GM23338 (cell line): ENCODE data around the gene DYNLT5. TPM values are rescaled to one million over a fixed set of nuclear protein-coding genes. Genes with fewer than 3 reads are reported as not detected.

Source experiments
- ATAC-seq: fragments of 200-7000 bp; cut with Tn5 transposase; 3 replicates; pipeline ENCODE4 v1.9.1; 2020
- DNase-seq: peaks from one replicate; pipeline ENCODE4 v3.0.0-alpha.2; 2015; ENCODE audit warnings: low spot score
- H2AFZ ChIP-seq: fragments of 200-600 bp; sonication (generic); 2 replicates; pipeline ENCODE4 v1.8.0; 2016; ENCODE audit warnings: antibody characterized with exemption, mild to moderate bottlenecking, moderate library complexity
- H3F3A ChIP-seq: fragments of 200-600 bp; sonication (generic); replicated peaks from 2 replicates; pipeline ENCODE4 v1.8.0; 2017; ENCODE audit warnings: antibody characterized with exemption, mixed run types, low read depth
- H3K27ac ChIP-seq: fragments of 200-600 bp; sonication (generic); 2 replicates; pipeline ENCODE4 v1.6.1; 2016; ENCODE audit warnings: low read depth
- H3K27me3 ChIP-seq: fragments of 200-600 bp; sonication (generic); 2 replicates; pipeline ENCODE4 v1.8.0; 2016; ENCODE audit warnings: mild to moderate bottlenecking, mixed run types, moderate library complexity; ENCODE audit not compliant: insufficient read depth
- H3K36me3 ChIP-seq: fragments of 200-600 bp; sonication (generic); 2 replicates; pipeline ENCODE4 v1.8.0; 2016; ENCODE audit warnings: mild to moderate bottlenecking; ENCODE audit not compliant: insufficient read depth
- H3K4me1 ChIP-seq: fragments of 200-600 bp; sonication (generic); 2 replicates; pipeline ENCODE4 v1.8.0; 2016; ENCODE audit warnings: mild to moderate bottlenecking, moderate library complexity; ENCODE audit not compliant: insufficient read depth
- H3K4me2 ChIP-seq: fragments of 200-600 bp; sonication (generic); 2 replicates; pipeline ENCODE4 v1.7.1; 2017; ENCODE audit warnings: mixed run types
- H3K4me3 ChIP-seq: fragments of 200-600 bp; sonication (generic); 2 replicates; pipeline ENCODE4 v1.6.1; 2016; ENCODE audit warnings: mixed run types
- H3K79me2 ChIP-seq: fragments of 200-600 bp; sonication (generic); replicated peaks from 2 replicates; pipeline ENCODE4 v1.8.0; 2017; ENCODE audit warnings: mild to moderate bottlenecking; ENCODE audit not compliant: insufficient read depth
- H3K9me2 ChIP-seq: fragments of 200-600 bp; sonication (generic); 2 replicates; pipeline ENCODE4 v1.8.0; 2017; ENCODE audit not compliant: insufficient read depth
- H4K20me1 ChIP-seq: fragments of 200-600 bp; sonication (generic); replicated peaks from 2 replicates; pipeline ENCODE4 v1.8.0; 2017; ENCODE audit warnings: mild to moderate bottlenecking; ENCODE audit not compliant: insufficient read depth
- H3K27ac Mint-ChIP-seq: 2 replicates; pipeline ENCODE4 v1.8.0; 2020; ENCODE audit warnings: inconsistent platforms, mild to moderate bottlenecking, moderate library complexity, mixed read lengths
- H3K27me3 Mint-ChIP-seq: 3 replicates; pipeline ENCODE4 v1.8.0; 2022; ENCODE audit warnings: low read depth, mild to moderate bottlenecking, moderate library complexity, mixed read lengths, inconsistent platforms; ENCODE audit not compliant: insufficient read depth, poor library complexity
- H3K36me3 Mint-ChIP-seq: 3 replicates; pipeline ENCODE4 v1.8.0; 2021; ENCODE audit warnings: low read depth, mild to moderate bottlenecking, inconsistent platforms, moderate library complexity, mixed read lengths
- H3K4me1 Mint-ChIP-seq: 3 replicates; pipeline ENCODE4 v1.8.0; 2020; ENCODE audit warnings: mild to moderate bottlenecking, inconsistent platforms, mixed read lengths
- H3K4me3 Mint-ChIP-seq: 3 replicates; pipeline ENCODE4 v1.8.0; 2021; ENCODE audit warnings: moderate library complexity, mild to moderate bottlenecking, inconsistent platforms, mixed read lengths
- H3K9me3 Mint-ChIP-seq: 3 replicates; pipeline ENCODE4 v1.8.0; 2020; ENCODE audit warnings: moderate library complexity, mild to moderate bottlenecking, inconsistent platforms, mixed read lengths
- CREB1 ChIP-seq: fragments of 250-450 bp; sonication (Bioruptor Pico); IDR thresholded peaks from 2 replicates; pipeline ENCODE4 v1.5.0; 2020; ENCODE audit warnings: low read depth, mild to moderate bottlenecking, moderate library complexity
- CTCF ChIP-seq, 2 experiments: fragments of 200-600 bp in 1 of 2; sonication (generic) in 1 of 2; conservative IDR thresholded peaks; 2 replicates each; pipeline versions ENCODE4 v1.5.1 to v1.6.1; 2016 to 2017; ENCODE audit warnings: antibody characterized with exemption in 2 of 2, low read depth in 2 of 2, mild to moderate bottlenecking in 2 of 2, moderate library complexity in 1 of 2
- ETS1 ChIP-seq: IDR thresholded peaks from 2 replicates; pipeline ENCODE4 v1.6.1; 2016; ENCODE audit warnings: antibody characterized with exemption
- EZH2 ChIP-seq: fragments of 200-600 bp; sonication (generic); IDR thresholded peaks from one replicate; pipeline ENCODE4 v1.8.0; 2017; ENCODE audit warnings: antibody characterized with exemption, mild to moderate bottlenecking, low read depth; ENCODE audit not compliant: unreplicated experiment
- EZH2phosphoT487 ChIP-seq: fragments of 200-600 bp; sonication (generic); IDR thresholded peaks from one replicate; pipeline ENCODE4 v1.8.1; 2018; ENCODE audit warnings: antibody characterized with exemption; ENCODE audit not compliant: unreplicated experiment
- JUNB ChIP-seq: IDR thresholded peaks from one replicate; pipeline ENCODE4 v1.6.1; 2016; ENCODE audit warnings: antibody characterized with exemption; ENCODE audit not compliant: unreplicated experiment
- POLR2AphosphoS5 ChIP-seq: IDR thresholded peaks from 2 replicates; pipeline ENCODE4 v1.6.1; 2016; ENCODE audit warnings: antibody characterized with exemption, low read depth
- STAT1 ChIP-seq: IDR thresholded peaks from one replicate; pipeline ENCODE4 v1.6.1; 2016; ENCODE audit warnings: antibody characterized with exemption; ENCODE audit not compliant: unreplicated experiment
- ZNF114 ChIP-seq: fragments of 250-450 bp; sonication (Bioruptor Pico); IDR thresholded peaks from 2 replicates; pipeline ENCODE4 v1.5.0; 2020; ENCODE audit warnings: mild to moderate bottlenecking, moderate library complexity
- polyA plus RNA-seq: library from polyadenylated mRNA; unstranded; fragments of >200 nt; fragmentation: Nextera tagmentation; extraction: Ambion mirVana; gene quantifications from 2 replicates; pipeline ENCODE4 v1.2.1, GENCODE V29; 2016
- total RNA-seq: library from RNA; depleted of rRNA; stranded (reverse); fragments of >200 nt; shearing (Covaris generic); gene quantifications from 2 replicates; pipeline ENCODE4 v1.2.3, GENCODE V29; 2014

The DYNLT5 gene
- total and polyA plus RNA-seq, 2 experiments from 2014 or later, result 0.95 to 2.8 TPM

GRCh38 chr1:66761221-66761620, 9.0 kb downstream of the DYNLT5 start:
- Mint-ChIP-seq H3K36me3 (no peaks in the 10 kb centered on the region), H3K27ac (no peak overlapping the region), H3K27me3 (peaks cover 3% of the 10 kb centered on the region), H3K4me3 (no peak overlapping the region), H3K9me3 (no peaks in the 10 kb centered on the region), H3K4me1 (no peaks in the 10 kb centered on the region)
- H2AFZ ChIP-seq, result no peak overlapping the region
- no peak for TF ChIP-seq EZH2phosphoT487
- 0 out of 4 replicates have a peak, but pooled peaks of 1 of the 2 experiments have one; percentile 5 for TF ChIP-seq CTCF (conservative IDR thresholded peaks at IDR 0.05; ENCODE audit: low read depth in 2 of 2)
- no peak for TF ChIP-seq POLR2AphosphoS5
- DNase-seq, result no peak
- no peaks in the 10 kb centered on the region for H3F3A ChIP-seq
- H3K27me3 ChIP-seq, result no peaks in the 10 kb centered on the region
- no peaks in the 10 kb centered on the region for H3K79me2 ChIP-seq
- H3K4me2 ChIP-seq, result no peak overlapping the region
- no peak for ATAC-seq
- H3K4me3 ChIP-seq, result no peak overlapping the region
- H3K36me3 ChIP-seq, result no peaks in the 10 kb centered on the region
- H3K9me2 ChIP-seq, result no peaks in the 10 kb centered on the region
- H4K20me1 ChIP-seq, result no peaks in the 10 kb centered on the region
- H3K4me1 ChIP-seq, result no peaks in the 10 kb centered on the region
- H3K27ac ChIP-seq, result no peak overlapping the region

- H3K9me3 Mint-ChIP-seq, result no peaks in the 10 kb centered on the region
- H3K27me3 Mint-ChIP-seq, result peaks cover 3% of the 10 kb centered on the region
- H3K9me2 ChIP-seq, result no peaks in the 10 kb centered on the region
- H3K4me1 ChIP-seq, result no peaks in the 10 kb centered on the region
- H3K4me3 Mint-ChIP-seq, result no peak overlapping the region
- no peak overlapping the region for H3K27ac Mint-ChIP-seq
- H3K4me2 ChIP-seq, result no peak overlapping the region
- no peaks in the 10 kb centered on the region for H3K36me3 ChIP-seq
- no peaks in the 10 kb centered on the region for H3K27me3 ChIP-seq
- H4K20me1 ChIP-seq, result no peaks in the 10 kb centered on the region
- TF ChIP-seq JUNB (no peak), CTCF (conservative IDR thresholded peaks at IDR 0.05; ENCODE audit: low read depth in 2 of 2) (peak; percentile 73 to 93)
- no peaks in the 10 kb centered on the region for H3F3A ChIP-seq
- H3K79me2 ChIP-seq, result no peaks in the 10 kb centered on the region
- H3K27ac ChIP-seq, result no peak overlapping the region
- ATAC-seq (no peak), DNase-seq (peak; percentile 40)
- H3K4me1 Mint-ChIP-seq, result no peaks in the 10 kb centered on the region
- H3K4me3 ChIP-seq, result no peak overlapping the region
- H2AFZ ChIP-seq, result no peak overlapping the region
- no peaks in the 10 kb centered on the region for H3K36me3 Mint-ChIP-seq
Observed at GRCh38 chr1:66764994-66765578, 12.8 kb downstream of the DYNLT5 start.

GRCh38 chr1:66767626-66768025, 15.4 kb downstream of the DYNLT5 start:
- no peak overlapping the region for H2AFZ ChIP-seq
- no peaks in the 10 kb centered on the region for H3K4me1 Mint-ChIP-seq
- no peaks in the 10 kb centered on the region for H3K36me3 ChIP-seq
- no peak overlapping the region for H3K4me3 Mint-ChIP-seq
- H3K4me2 ChIP-seq, result no peak overlapping the region
- no peaks in the 10 kb centered on the region for H3K79me2 ChIP-seq
- H3K9me2 ChIP-seq, result no peaks in the 10 kb centered on the region
- H3K27me3 Mint-ChIP-seq, result peaks cover 3% of the 10 kb centered on the region
- H3K4me1 ChIP-seq, result no peaks in the 10 kb centered on the region
- H3K9me3 Mint-ChIP-seq, result no peaks in the 10 kb centered on the region
- no peak for TF ChIP-seq EZH2
- no peak for TF ChIP-seq STAT1
- TF ChIP-seq ZNF114 (CRISPR knock-in tag), result no peak
- no peak for TF ChIP-seq ETS1
- no peak for TF ChIP-seq CREB1
- TF ChIP-seq POLR2AphosphoS5, result no peak
- TF ChIP-seq EZH2phosphoT487, result no peak
- TF ChIP-seq JUNB, result no peak
- DNase-seq, result no peak
- no peaks in the 10 kb centered on the region for H4K20me1 ChIP-seq
- H3F3A ChIP-seq, result no peaks in the 10 kb centered on the region
- no peak overlapping the region for H3K4me3 ChIP-seq
- no peaks in the 10 kb centered on the region for H3K27me3 ChIP-seq
- no peak overlapping the region for H3K27ac Mint-ChIP-seq
- no peak overlapping the region for H3K27ac ChIP-seq
- H3K36me3 Mint-ChIP-seq, result no peaks in the 10 kb centered on the region
- ATAC-seq, result no peak
